K562 (cell line): Measurements from ENCODE around the gene ADSS2. TPM values are rescaled to one million over a fixed set of nuclear protein-coding genes. Genes with fewer than 3 reads are reported as not detected.
A peak's percentile ranks its signal among the peaks of the same experiment; 100 is the strongest.

ENCODE experiments used
- ATAC-seq: fragments of 200-7000 bp; cut with Tn5 transposase; 3 replicates; pipeline ENCODE4 v1.9.1; 2020; ENCODE audit warnings: moderate library complexity
- BruUV-seq: library from RNA; stranded (reverse); fragments of 400-500 nt; replicated peaks from 2 replicates; lab custom pipeline; 2021; lab: Mats Ljungman, UMichigan
- CTCF ChIA-PET: fragments of 300-600 bp; formaldehyde crosslinking; extraction: SDS; loops from one replicate; lab custom pipeline; 2021; ENCODE audit warnings: low intra/inter-chr PET ratio; lab: Yijun Ruan, JAX
- POLR2A ChIA-PET: fragments of 300-600, 350-650 bp; sonication (Branson Sonifier 250); formaldehyde crosslinking; extraction: SDS; loops from one replicate; lab custom pipeline; 2021; ENCODE audit warnings: antibody characterized with exemption, inconsistent platforms; lab: Yijun Ruan, JAX
- DNase-seq, 4 experiments: peaks; one replicate each; pipeline versions ENCODE4 v3.0.0 to v3.0.0-alpha.2; 2011 to 2018; ENCODE audit warnings: low spot score in 3 of 4, mixed read lengths in 3 of 4; ENCODE audit errors: extremely low read depth in 1 of 4
- FAIRE-seq: peaks from 2 replicates; lab custom pipeline; 2011; peaks lifted over from hg19 to GRCh38; lab: Jason Lieb, UNC
- H2AFZ ChIP-seq: 2 replicates; pipeline ENCODE4 v1.6.0; 2011; ENCODE audit warnings: low read depth, low read length, control low read depth, inconsistent platforms
- H3K27ac ChIP-seq: fragments of 200-600 bp; 3 replicates; pipeline ENCODE4 v1.8.0; 2011; ENCODE audit warnings: low read depth, mild to moderate bottlenecking, control low read depth, inconsistent platforms, low read length, moderate library complexity, mixed read lengths; ENCODE audit errors: extremely low read depth
- H3K27me3 ChIP-seq, 2 experiments: fragments of 300-600 bp in 1 of 2; 2 replicates in 1 of 2; 3 replicates in 1 of 2; pipeline versions ENCODE4 v1.6.0 to v1.8.0; 2011; ENCODE audit warnings: inconsistent platforms in 2 of 2, low read length in 2 of 2, mild to moderate bottlenecking in 1 of 2, mixed read lengths in 1 of 2, moderate library complexity in 1 of 2; ENCODE audit not compliant: control insufficient read depth in 2 of 2, insufficient read depth in 2 of 2
- H3K36me3 ChIP-seq: fragments of 300-600 bp; 3 replicates; pipeline ENCODE4 v1.8.0; 2011; ENCODE audit warnings: mild to moderate bottlenecking, low read length, inconsistent platforms; ENCODE audit not compliant: control insufficient read depth, insufficient read depth
- H3K4me1 ChIP-seq, 2 experiments: fragments of 200-600 bp in 1 of 2; replicated peaks in 1 of 2; 2 replicates in 1 of 2; 3 replicates in 1 of 2; pipeline versions ENCODE4 v1.5.1 to v1.8.0; 2011; ENCODE audit warnings: inconsistent platforms in 2 of 2, low read length in 2 of 2, mild to moderate bottlenecking in 1 of 2, mixed read lengths in 1 of 2, moderate library complexity in 1 of 2; ENCODE audit not compliant: control insufficient read depth in 2 of 2, insufficient read depth in 2 of 2
- H3K4me2 ChIP-seq: 2 replicates; pipeline ENCODE4 v1.6.1; 2011; ENCODE audit warnings: low read length, control low read depth, inconsistent platforms, mixed read lengths; ENCODE audit not compliant: insufficient read depth
- H3K4me3 ChIP-seq: fragments of 200-600 bp; sonication (generic), shearing (Covaris generic); 2 replicates; pipeline ENCODE4 v1.5.1; 2016; ENCODE audit warnings: control low read depth, inconsistent platforms
- H3K79me2 ChIP-seq: fragments of 200-600 bp; 3 replicates; pipeline ENCODE4 v1.8.0; 2011; ENCODE audit warnings: low read length, inconsistent platforms; ENCODE audit not compliant: control insufficient read depth, insufficient read depth
- H3K9ac ChIP-seq, 2 experiments: 2 replicates each; pipeline versions ENCODE4 v1.6.0 to v1.6.1; 2011; ENCODE audit warnings: low read depth in 2 of 2, low read length in 2 of 2, control low read depth in 1 of 2, inconsistent platforms in 1 of 2, mild to moderate bottlenecking in 1 of 2, mixed read lengths in 1 of 2; ENCODE audit not compliant: insufficient read depth in 1 of 2
- H3K9me1 ChIP-seq: one replicate; pipeline ENCODE4 v1.6.0; 2011; ENCODE audit warnings: inconsistent platforms, mild to moderate bottlenecking, low read length, moderate library complexity; ENCODE audit not compliant: control insufficient read depth, insufficient read depth
- H3K9me3 ChIP-seq: replicated peaks from 2 replicates; pipeline ENCODE4 v1.5.1; 2011; ENCODE audit warnings: low read depth, low read length, inconsistent platforms; ENCODE audit not compliant: control insufficient read depth, insufficient read depth
- H4K20me1 ChIP-seq: replicated peaks from 2 replicates; pipeline ENCODE4 v1.6.1; 2011; ENCODE audit warnings: low read length, inconsistent platforms, mixed read lengths; ENCODE audit not compliant: control insufficient read depth, insufficient read depth
- EP300 ChIP-seq: IDR thresholded peaks from 2 replicates; pipeline ENCODE4 v1.6.1; 2012; ENCODE audit warnings: low read length, improper control_type of control experiment
- ESRRB ChIP-seq: fragments of 250-450 bp; sonication (Bioruptor Pico); IDR thresholded peaks from 2 replicates; pipeline ENCODE4 v1.5.0; 2020; ENCODE audit warnings: mild to moderate bottlenecking, moderate library complexity, borderline replicate concordance
- GTF3C2 ChIP-seq: IDR thresholded peaks from 3 replicates; pipeline ENCODE4 v1.6.1; 2011; ENCODE audit warnings: borderline replicate concordance, mild to moderate bottlenecking, moderate library complexity; ENCODE audit not compliant: insufficient read length; ENCODE audit errors: extremely low read depth
- POLR2AphosphoS5 ChIP-seq: IDR thresholded peaks from 2 replicates; pipeline ENCODE4 v1.6.1; 2011; ENCODE audit warnings: mild to moderate bottlenecking, low read depth, low read length, moderate library complexity; ENCODE audit not compliant: control insufficient read depth, insufficient read depth
- SPI1 ChIP-seq: IDR thresholded peaks from 2 replicates; pipeline ENCODE4 v1.6.1; 2011; ENCODE audit warnings: low read depth, low read length, control low read depth, borderline replicate concordance
- TAF7 ChIP-seq: fragments of 450-650 bp; IDR thresholded peaks from 2 replicates; pipeline ENCODE4 v1.6.1; 2016; ENCODE audit warnings: missing genetic modification characterization, missing compliant biosample characterization
- U2AF2 ChIP-seq: fragments of 200-400 bp; formaldehyde crosslinking; optimal IDR thresholded peaks from 2 replicates; pipeline ENCODE3; 2017; ENCODE audit warnings: low read depth, mild to moderate bottlenecking, low read length
- WGBS: fragments of 100-300 bp; shearing (Covaris generic); methylation state at CpG from one replicate; pipeline ENCODE4 v1.1.6; 2016; ENCODE audit warnings: low coverage, mixed read lengths; ENCODE audit not compliant: insufficient coverage; ENCODE audit errors: missing lambda C conversion rate; 5-methylcytosine and 5-hydroxymethylcytosine counted together
- in situ Hi-C: fragments of 300-500 bp; cut with MboI; formaldehyde crosslinking; loops from 4 replicates; pipeline ENCODE4 v1.15.0; 2018; ENCODE audit warnings: inconsistent platforms, mixed read lengths
- intact Hi-C: fragments of 100-400 bp; cut with micrococcal nuclease; formaldehyde crosslinking; loops from 2 replicates; pipeline ENCODE4 v1.14.2; 2022
- polyA plus RNA-seq, 8 experiments: library from polyadenylated mRNA; depleted of rRNA in 4 of 8; stranded (reverse) in 5 of 8; unstranded in 3 of 8; fragments of >200 nt; fragmentation: Nextera tagmentation in 2 of 8; fragmentation: Illumina TruSeq in 1 of 8; extraction: Ambion mirVana in 2 of 8; extraction: Trizol in 1 of 8; gene quantifications; 2 replicates each; pipeline versions ENCODE4 v1.2.1 to v1.2.3, GENCODE V29; 2011 to 2014; ENCODE audit warnings: inconsistent platforms in 1 of 8, missing spikeins in 1 of 8
- total RNA-seq, 7 experiments: library from RNA; depleted of rRNA in 6 of 7; stranded (reverse); fragments of >200 nt in 6 of 7; fragmentation: Illumina TruSeq in 2 of 7; extraction: Trizol in 2 of 7; gene quantifications; 2 replicates each; pipeline versions ENCODE4 v1.2.1 to v1.2.3, GENCODE V29; 2011 to 2021; ENCODE audit warnings: low replicate concordance in 1 of 7
- TF ChIP-seq, protein P1 (sequence below): fragments of 250-450 bp; sonication (Bioruptor Pico); IDR thresholded peaks from 2 replicates; pipeline ENCODE4 v1.5.0; 2021

The ADSS2 gene
- total and polyA plus RNA-seq, 9 of the 15 experiments (the other 6 are each of a cell fraction or from before 2014, with no cell fraction given), result 8.8 to 63.8 (median 59.4) TPM

DNA sequence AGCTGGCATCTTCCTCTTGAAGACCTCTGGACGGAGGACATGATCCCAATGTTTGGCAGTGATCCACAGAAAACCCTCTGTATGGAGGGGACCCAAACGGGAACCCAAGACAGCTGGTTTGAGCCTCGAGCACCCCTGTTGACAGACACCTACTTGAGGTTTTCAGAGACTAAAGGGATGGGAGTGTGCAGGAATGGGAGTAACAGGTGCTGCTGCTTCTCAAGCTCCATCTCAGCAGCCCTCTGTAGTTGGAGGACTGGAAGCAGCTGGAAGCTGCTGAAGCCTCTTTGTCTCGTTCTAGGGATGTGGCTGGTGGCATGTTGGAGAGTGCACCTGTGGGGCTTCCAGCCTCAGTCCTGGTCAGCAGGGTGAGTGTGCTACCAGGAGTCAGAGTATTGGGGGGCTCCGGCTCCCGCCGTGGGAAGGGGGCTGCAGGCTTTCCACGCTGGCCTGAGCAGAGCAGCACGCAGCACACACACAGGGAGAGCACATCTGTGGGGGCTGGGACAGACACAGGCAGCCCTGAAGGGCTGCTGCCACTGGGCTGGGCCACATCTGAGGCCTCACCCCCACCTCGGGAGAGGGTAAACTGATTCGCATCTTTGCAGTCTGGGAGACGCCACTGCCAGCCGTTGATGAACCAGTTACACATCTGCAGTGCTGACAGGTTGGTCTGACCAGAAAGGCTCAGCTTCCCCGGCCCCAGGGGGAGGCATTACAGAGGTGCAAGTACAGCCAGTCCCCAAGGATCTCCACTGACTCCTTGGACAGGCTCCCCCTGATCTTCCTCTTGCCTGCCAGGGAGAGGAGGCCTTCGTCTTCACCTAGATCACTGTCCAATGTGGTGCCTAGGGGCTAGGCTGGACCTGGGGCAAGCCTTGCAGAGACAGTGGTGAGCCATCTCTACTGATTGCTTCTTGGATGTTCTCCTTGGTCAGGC, 56.6 kb downstream of the ADSS2 start (continued):
- TF ChIP-seq EP300 (no peak), POLR2AphosphoS5 (no peak), GTF3C2 (no peak), TAF7 (tag) (no peak), ESRRB (CRISPR knock-in tag) (no peak)

GRCh38 chr1:244394346-244394745, 57.4 kb downstream of the ADSS2 start:
- POLR2A ChIA-PET, result interaction anchor here (0.6 to 1.5 kb wide), 6 partner anchors 8 to 57 kb away, joined by 3 to 5 read pairs (median 4); no protein-coding TSS in a partner anchor
- Histone ChIP-seq H3K36me3 (no peaks in the 10 kb centered on the region; the same call in 2 of the 3 replicates), H3K9me1 (no peaks in the 10 kb centered on the region), H3K9ac (no peak overlapping the region), H3K4me2 (no peak overlapping the region), H3K9me3 (no peaks in the 10 kb centered on the region), H2AFZ (no peak overlapping the region; the same call in 1 of the 2 replicates), H3K79me2 (no peaks in the 10 kb centered on the region), H4K20me1 (no peaks in the 10 kb centered on the region), H3K27ac (peak overlapping the region; percentile 14; the same call in 2 of the 3 replicates), H3K27me3 (no peaks in the 10 kb centered on the region), H3K4me3 (no peak overlapping the region), H3K4me1 (peaks cover 12 to 17% of the 10 kb centered on the region in 2 experiments; a peak in 4 of 5 replicates)
- TF ChIP-seq U2AF2 (no peak), SPI1 (peak; percentile 77)
- TF ChIP-seq, protein P1, sequence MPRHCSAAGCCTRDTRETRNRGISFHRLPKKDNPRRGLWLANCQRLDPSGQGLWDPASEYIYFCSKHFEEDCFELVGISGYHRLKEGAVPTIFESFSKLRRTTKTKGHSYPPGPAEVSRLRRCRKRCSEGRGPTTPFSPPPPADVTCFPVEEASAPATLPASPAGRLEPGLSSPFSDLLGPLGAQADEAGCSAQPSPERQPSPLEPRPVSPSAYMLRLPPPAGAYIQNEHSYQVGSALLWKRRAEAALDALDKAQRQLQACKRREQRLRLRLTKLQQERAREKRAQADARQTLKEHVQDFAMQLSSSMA (CRISPR knock-in tag), result no peak
- CTCF ChIA-PET, result no interaction called here
- DNase-seq (no peak), FAIRE-seq (no peak), ATAC-seq (no peak)
- intact Hi-C loops, result loop anchor here (5.0 to 10.0 kb wide), 2 partner anchors 77 to 150 kb away; no protein-coding TSS in a partner anchor
- no TSS peak for BruUV-seq
- in situ Hi-C loops, result no loop called here
- 59% methylated on average over 4 of the region's 4 CpGs for WGBS
